Endodermal cell (in vitro differentiated cells): ENCODE results near the gene JADE3. TPM values are rescaled to one million over a fixed set of nuclear protein-coding genes. Genes with fewer than 3 reads are reported as not detected.
A peak's percentile ranks its signal among the peaks of the same experiment; 100 is the strongest.

Source experiments
- DNase-seq: peaks from one replicate; pipeline ENCODE4 v3.0.0-alpha.2; 2017
- H3K27ac ChIP-seq: 2 replicates; pipeline ENCODE4 v1.5.1; 2013; ENCODE audit warnings: mild to moderate bottlenecking, low read depth, low read length, moderate library complexity
- H3K27me3 ChIP-seq: 2 replicates; pipeline ENCODE4 v1.6.1; 2013; ENCODE audit warnings: mild to moderate bottlenecking, low read length, moderate library complexity; ENCODE audit not compliant: insufficient read depth, control insufficient read depth, poor library complexity, severe bottlenecking
- H3K36me3 ChIP-seq: 2 replicates; pipeline ENCODE4 v1.7.0; 2013; ENCODE audit warnings: mild to moderate bottlenecking, low read length, moderate library complexity; ENCODE audit not compliant: control insufficient read depth, insufficient read depth
- H3K4me1 ChIP-seq: one replicate; pipeline ENCODE4 v1.7.0; 2013; ENCODE audit warnings: low read length; ENCODE audit not compliant: control insufficient read depth, insufficient read depth
- H3K4me3 ChIP-seq: 2 replicates; pipeline ENCODE4 v1.5.1; 2013; ENCODE audit warnings: mild to moderate bottlenecking, low read length, moderate library complexity
- H3K9ac ChIP-seq: 2 replicates; pipeline ENCODE4 v1.6.1; 2013; ENCODE audit warnings: mild to moderate bottlenecking, low read length, moderate library complexity; ENCODE audit not compliant: poor library complexity, severe bottlenecking; ENCODE audit errors: extremely low read depth
- H3K9me3 ChIP-seq: 2 replicates; pipeline ENCODE4 v1.6.1; 2013; ENCODE audit warnings: mild to moderate bottlenecking, low read length, moderate library complexity; ENCODE audit not compliant: control insufficient read depth
- H3K27ac Mint-ChIP-seq: 2 replicates; pipeline ENCODE4 v1.8.0; 2020; ENCODE audit warnings: mixed read lengths
- H3K27me3 Mint-ChIP-seq: 2 replicates; pipeline ENCODE4 v1.8.0; 2021; ENCODE audit warnings: mild to moderate bottlenecking, mixed read lengths; ENCODE audit not compliant: insufficient read depth
- H3K36me3 Mint-ChIP-seq: 2 replicates; pipeline ENCODE4 v1.8.0; 2020; ENCODE audit warnings: low read depth, mixed read lengths
- H3K4me1 Mint-ChIP-seq: 2 replicates; pipeline ENCODE4 v1.8.0; 2020; ENCODE audit warnings: mixed read lengths
- H3K4me3 Mint-ChIP-seq: 2 replicates; pipeline ENCODE4 v1.8.0; 2020; ENCODE audit warnings: mild to moderate bottlenecking, moderate library complexity, mixed read lengths
- H3K9me3 Mint-ChIP-seq: 2 replicates; pipeline ENCODE4 v1.8.0; 2020; ENCODE audit warnings: mild to moderate bottlenecking, mixed read lengths
- WGBS, 2 experiments: methylation state at CpG; one replicate each; pipeline versions ENCODE4 v1.1.5 to v1.1.7; 2013; ENCODE audit warnings: missing lambda C conversion rate in 2 of 2, mixed read lengths in 1 of 2; ENCODE audit not compliant: insufficient coverage in 1 of 2, insufficient read length in 1 of 2; 5-methylcytosine and 5-hydroxymethylcytosine counted together
- total RNA-seq, 2 donors: library from RNA; stranded (reverse); fragmentation: NEBNext Ultra II Directional in 1 of 2; extraction: Animal tissue kit (Norgen Biotek cat#: 25700) in 1 of 2; gene quantifications; 2 replicates in 1 of 2; 3 replicates in 1 of 2; pipeline ENCODE4 v1.2.1, GENCODE V29; 2021
- TF ChIP-seq, protein P1 (sequence below): fragments of 200-600 bp; sonication (generic); conservative IDR thresholded peaks from 2 replicates; pipeline ENCODE4 v1.5.0; 2021; ENCODE audit warnings: antibody characterized with exemption, mild to moderate bottlenecking

Gene JADE3
- total RNA-seq, 2 donors from 2014 or later, result 26.4 to 31.3 TPM

DNA sequence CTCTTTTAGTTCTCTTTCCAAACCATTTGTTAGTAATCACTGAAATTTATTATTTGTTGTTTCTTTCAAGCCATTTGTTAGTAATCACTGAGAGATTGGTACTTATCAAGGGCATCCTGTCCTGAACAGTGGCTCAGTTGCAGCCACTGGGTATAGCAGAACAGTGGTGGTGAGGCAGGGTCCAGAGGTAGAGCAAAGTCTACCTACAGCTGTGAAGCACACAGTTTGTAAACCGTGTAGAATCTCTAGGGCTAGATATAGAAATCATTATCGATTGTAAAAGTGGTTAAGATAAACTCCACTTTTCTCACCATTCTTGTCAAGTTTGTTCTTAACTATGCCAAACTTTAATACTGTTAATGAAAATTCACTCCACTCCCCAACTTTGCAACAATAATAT is 4.1 kb downstream of the JADE3 start:
- Mint-ChIP-seq H3K9me3 (peaks cover 64% of the 10 kb centered on the region), H3K4me3 (no peak overlapping the region), H3K36me3 (peaks cover 7% of the 10 kb centered on the region), H3K4me1 (peaks cover 28% of the 10 kb centered on the region), H3K27me3 (no peaks in the 10 kb centered on the region), H3K27ac (no peak overlapping the region)
- Histone ChIP-seq H3K4me3 (no peak overlapping the region), H3K27ac (no peak overlapping the region), H3K9me3 (peaks cover 6% of the 10 kb centered on the region), H3K4me1 (no peaks in the 10 kb centered on the region), H3K27me3 (no peaks in the 10 kb centered on the region), H3K36me3 (peaks cover 5% of the 10 kb centered on the region), H3K9ac (no peak overlapping the region)
- TF ChIP-seq, protein P1, sequence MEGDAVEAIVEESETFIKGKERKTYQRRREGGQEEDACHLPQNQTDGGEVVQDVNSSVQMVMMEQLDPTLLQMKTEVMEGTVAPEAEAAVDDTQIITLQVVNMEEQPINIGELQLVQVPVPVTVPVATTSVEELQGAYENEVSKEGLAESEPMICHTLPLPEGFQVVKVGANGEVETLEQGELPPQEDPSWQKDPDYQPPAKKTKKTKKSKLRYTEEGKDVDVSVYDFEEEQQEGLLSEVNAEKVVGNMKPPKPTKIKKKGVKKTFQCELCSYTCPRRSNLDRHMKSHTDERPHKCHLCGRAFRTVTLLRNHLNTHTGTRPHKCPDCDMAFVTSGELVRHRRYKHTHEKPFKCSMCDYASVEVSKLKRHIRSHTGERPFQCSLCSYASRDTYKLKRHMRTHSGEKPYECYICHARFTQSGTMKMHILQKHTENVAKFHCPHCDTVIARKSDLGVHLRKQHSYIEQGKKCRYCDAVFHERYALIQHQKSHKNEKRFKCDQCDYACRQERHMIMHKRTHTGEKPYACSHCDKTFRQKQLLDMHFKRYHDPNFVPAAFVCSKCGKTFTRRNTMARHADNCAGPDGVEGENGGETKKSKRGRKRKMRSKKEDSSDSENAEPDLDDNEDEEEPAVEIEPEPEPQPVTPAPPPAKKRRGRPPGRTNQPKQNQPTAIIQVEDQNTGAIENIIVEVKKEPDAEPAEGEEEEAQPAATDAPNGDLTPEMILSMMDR, result no peak
- no peak for DNase-seq
- WGBS, 2 experiments, result 95% methylated on average over 2 of the region's 2 CpGs; no CpG with 5 or more reads in 1 of the 2 experiments

DNA sequence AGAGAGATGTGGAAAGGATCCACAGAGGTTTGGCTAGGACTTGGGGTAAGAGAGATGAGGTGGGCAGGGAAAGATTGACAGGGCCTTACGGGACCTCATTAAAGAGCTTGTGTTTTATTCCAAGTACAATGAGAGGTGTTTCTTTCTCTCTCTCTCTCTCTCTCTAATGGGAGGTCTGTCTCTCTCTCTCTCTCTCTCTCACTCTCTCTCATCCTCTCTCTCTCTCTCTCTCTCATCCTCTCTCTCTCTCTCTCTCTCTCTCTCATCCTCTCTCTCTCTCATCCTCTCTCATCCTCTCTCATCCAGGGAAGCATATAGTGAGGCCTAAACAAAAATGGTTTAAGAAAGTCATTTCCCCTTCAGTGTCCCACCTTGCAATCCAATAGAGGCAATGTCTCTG is 5.4 kb downstream of the JADE3 start:
- Histone ChIP-seq H3K4me1 (no peaks in the 10 kb centered on the region), H3K9me3 (peaks cover 6% of the 10 kb centered on the region), H3K27me3 (no peaks in the 10 kb centered on the region), H3K36me3 (peaks cover 5% of the 10 kb centered on the region), H3K27ac (no peak overlapping the region), H3K4me3 (no peak overlapping the region), H3K9ac (no peak overlapping the region)
- TF ChIP-seq, protein P1, result no peak
- H3K4me1 Mint-ChIP-seq, result peaks cover 28% of the 10 kb centered on the region
- H3K27me3 Mint-ChIP-seq, result no peaks in the 10 kb centered on the region
- WGBS, 2 experiments, result no CpG with 5 or more reads among the region's 1 CpG
- H3K4me3 Mint-ChIP-seq, result no peak overlapping the region
- peaks cover 70% of the 10 kb centered on the region for H3K9me3 Mint-ChIP-seq
- no peak overlapping the region for H3K27ac Mint-ChIP-seq
- no peak for DNase-seq
- peaks cover 7% of the 10 kb centered on the region for H3K36me3 Mint-ChIP-seq

DNA sequence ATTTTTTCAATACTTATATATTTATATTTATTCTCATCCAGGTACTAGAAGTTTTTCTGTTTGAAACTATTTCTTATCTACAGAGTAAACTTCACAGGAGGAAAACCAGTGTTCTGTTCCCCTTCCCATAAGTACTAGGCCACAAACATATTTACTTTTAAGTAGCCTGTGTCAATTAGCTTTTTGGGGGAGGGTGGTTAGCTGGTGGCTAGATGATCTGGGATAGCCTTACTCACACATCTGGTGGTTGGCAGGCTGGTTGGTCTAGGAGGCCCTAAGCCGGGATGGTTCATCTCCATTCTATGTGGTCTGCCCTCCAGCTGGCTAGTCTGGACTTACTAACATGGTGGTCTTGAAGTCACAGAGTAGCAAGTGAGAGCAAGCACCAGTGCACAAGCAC is 6.2 kb downstream of the JADE3 start:
- H3K27me3 Mint-ChIP-seq, result no peaks in the 10 kb centered on the region
- no peak for DNase-seq
- Histone ChIP-seq H3K27me3 (no peaks in the 10 kb centered on the region), H3K36me3 (peaks cover 5% of the 10 kb centered on the region), H3K9me3 (peaks cover 6% of the 10 kb centered on the region), H3K4me1 (no peaks in the 10 kb centered on the region), H3K4me3 (peak overlapping the region; percentile 35), H3K27ac (no peak overlapping the region), H3K9ac (no peak overlapping the region)
- WGBS, 2 experiments, result 94% methylated on average over 1 of the region's 1 CpG; no CpG with 5 or more reads in 1 of the 2 experiments
- H3K4me3 Mint-ChIP-seq, result no peak overlapping the region
- H3K4me1 Mint-ChIP-seq, result peaks cover 29% of the 10 kb centered on the region
- TF ChIP-seq, protein P1, result no peak
- H3K27ac Mint-ChIP-seq, result no peak overlapping the region
- peaks cover 7% of the 10 kb centered on the region for H3K36me3 Mint-ChIP-seq
- peaks cover 75% of the 10 kb centered on the region for H3K9me3 Mint-ChIP-seq
